ENCODE data around the gene USH1C.

USH1C gene

DNA sequence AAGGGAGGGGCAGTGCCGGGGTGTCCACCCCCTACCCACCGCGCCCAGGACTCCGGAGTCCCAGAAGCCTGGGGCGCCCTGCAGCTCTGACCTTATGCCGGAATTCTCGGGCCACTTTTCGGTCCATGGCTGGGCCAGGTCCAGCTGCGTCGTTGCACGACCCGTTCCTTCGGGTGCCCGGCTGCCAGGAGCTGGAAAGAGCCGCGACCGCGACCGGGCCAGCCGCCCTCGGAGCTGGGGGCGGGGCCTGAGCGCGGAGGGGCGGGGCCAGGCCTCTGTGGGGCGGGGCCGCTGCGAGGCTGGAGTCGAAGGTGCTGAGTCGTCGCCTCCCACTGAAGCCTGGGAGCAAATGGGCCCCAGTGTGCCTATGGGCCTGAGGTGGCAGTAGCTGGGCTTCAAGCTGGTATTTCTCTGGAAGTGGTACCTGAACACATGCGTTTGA lies at the start of gene USH1C:
Gene USH1C, minus strand, starts transcription at position 236 of the 442 bp plus-strand sequence. Its CDS starts 109 bp downstream, at position 127.
- DNase-seq (ENCODE audit: low read depth, low spot score): no peak

DNA sequence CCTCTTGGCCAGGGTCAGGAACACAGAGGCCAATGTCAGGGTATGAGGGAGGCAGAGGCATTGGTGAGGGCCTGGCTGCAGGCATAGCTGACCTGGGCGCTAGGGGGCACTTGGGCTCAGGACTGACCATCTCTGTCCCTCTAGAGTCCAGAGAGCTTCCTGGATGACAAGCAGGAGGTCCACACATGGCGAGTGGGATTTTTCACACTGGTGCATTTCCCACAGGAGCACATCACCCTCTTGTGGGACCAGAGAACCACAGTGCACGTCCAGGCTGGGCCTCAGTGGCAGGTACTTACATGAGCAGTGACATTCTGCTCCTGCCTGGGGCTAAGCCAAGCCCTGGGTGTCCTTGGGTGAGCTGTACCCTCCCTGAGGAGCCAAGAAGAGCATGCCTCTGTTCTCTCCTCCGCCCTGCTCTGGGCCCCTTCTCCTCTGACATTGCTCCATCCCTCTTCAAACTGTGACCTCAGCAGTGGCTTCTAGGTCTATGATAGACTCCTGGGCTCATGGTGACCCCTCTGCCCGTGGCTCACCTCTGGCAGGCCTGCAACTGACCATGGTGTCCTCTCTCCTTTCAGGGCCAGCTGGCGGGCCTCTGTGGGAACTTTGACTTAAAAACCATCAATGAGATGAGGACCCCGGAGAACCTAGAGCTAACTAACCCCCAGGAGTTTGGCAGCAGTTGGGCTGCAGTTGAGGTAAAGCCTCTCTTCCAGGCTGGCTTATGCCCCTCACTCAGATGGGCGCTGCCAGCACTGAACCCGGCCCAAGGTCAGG lies 49.4 kb upstream of the USH1C start:
- DNase-seq (ENCODE audit: low read depth, low spot score): no peak

DNA sequence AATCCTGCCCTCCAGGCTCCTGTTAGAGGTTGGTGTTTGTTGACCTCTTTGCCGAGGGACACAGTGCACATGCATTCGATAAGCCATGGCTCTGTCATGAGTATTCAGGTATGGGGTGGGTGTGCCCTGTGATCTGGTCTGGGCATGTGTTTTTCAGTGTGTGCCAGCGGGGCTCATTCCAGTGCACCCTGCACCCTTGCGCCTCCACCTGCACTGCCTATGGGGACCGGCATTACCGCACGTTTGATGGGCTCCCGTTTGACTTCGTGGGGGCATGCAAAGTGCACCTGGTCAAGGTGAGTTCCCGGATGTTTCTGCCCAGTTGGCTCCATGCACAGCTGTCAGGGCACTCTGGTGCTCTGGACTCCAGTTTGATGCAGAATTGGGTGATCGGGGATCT lies 47.1 kb upstream of the USH1C start:
- no peak for DNase-seq (ENCODE audit: low read depth, low spot score)

DNA sequence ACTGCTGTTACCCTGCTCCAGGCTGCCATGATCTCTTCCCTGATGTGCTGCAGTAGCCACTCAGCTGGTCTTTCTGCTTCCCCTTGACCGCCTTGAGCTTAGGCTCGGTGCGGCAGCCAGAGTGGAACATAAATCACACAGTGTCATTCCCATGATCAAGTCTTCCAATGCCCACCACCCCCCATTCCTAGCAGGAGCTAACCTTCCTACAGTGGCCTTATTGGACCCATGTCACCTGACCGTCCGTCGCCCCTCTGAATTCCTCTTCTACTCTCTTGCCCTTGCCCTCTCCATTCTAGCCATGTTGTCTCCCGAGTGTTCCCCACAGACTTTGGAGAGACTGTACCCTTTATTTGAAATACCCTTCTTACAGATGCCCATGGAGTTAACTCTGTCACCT lies 46.2 kb upstream of the USH1C start:
- DNase-seq (ENCODE audit: low read depth, low spot score): no peak

DNA sequence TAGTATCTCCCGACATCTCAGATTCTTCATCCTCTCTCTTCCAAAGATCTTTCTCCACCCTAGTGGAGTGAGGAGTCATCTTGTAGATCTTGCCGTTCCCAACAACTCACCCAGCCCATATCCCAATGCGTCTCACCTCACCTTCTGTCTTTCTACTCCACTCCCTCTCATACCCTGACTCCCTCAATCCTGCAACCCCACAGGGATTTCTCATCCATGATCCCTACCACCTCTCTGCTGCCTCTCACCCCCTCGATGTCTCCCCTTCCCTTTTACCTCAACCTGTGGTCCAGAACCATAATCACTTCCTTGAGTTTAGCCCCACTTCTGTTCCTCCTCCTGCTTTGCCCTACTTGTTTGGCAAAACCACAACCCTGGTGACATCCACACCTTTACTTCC lies 44.5 kb upstream of the USH1C start:
- DNase-seq (ENCODE audit: low read depth, low spot score): no peak

DNA sequence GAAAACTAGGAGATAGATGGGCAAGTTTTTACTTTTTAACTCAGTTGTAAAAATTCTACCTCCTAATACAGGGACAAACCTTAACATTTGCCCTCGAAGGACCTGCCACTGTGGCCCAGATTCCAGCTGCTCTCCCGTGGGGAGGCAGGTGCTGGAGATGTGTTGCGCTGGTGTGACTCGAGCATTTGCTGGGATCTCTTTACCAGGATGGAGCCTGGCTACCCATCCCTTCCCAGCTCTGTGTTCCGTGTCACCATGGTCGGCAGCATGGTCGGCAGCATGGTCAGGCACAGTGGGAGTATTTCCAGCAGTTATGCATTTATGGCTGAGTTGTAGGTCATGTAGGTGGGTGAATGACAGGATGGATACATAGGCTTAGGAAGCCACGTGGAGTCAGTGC lies 44.0 kb upstream of the USH1C start:
- DNase-seq (ENCODE audit: low read depth, low spot score): no peak

DNA sequence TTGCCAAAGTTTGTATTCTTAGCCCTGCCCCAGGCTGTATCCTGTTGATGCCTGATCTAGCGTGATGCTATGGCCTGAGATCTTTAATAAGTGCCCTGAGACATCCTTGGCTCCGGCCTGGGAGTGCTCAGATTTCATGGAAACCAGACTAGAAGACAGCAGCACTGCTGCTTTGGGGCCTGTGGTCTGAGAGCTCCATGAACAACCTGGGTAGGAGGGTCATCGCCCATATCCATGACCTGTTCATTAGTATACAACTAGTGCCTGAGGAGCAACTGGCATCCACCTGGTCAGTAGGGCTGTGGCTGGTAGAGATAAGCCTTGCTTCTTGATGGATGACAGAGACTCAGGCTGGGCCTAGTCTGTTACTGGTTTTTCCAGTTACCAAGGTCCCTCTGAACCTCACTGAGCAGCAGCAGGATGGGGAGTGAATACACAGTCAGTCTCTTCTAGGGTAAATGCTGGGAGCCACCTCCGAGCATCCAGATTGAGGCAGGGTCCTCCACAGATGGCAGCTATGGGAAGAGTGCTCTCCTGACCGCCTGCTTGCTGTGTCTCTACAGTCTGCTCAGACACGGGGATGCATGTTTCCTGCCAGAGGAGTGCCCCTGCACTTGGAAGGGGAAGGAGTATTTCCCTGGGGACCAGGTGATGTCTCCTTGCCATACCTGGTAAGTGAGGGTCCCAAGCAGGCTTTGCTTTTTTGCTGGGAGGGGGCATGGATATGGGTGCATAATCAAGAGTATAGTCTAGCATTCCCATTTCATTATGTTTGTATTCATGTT lies 41.9 kb upstream of the USH1C start:
- no peak for DNase-seq (ENCODE audit: low read depth, low spot score)

DNA sequence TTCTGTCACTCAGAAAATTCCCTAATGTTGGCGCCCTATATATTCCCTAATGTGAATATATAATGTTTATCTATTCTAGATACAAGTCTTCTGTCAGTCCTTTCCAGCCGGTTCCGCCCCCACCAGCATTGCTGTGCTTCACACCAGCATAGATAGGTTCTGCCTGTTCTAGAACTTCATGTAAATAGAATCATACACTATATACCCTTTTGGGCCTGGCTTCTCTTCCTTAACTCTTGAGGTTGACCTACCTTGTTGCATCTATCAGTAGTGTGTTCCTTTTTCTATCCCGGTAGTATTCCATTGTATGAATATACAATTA lies 37.5 kb upstream of the USH1C start:
- DNase-seq (ENCODE audit: low read depth, low spot score): no peak

DNA sequence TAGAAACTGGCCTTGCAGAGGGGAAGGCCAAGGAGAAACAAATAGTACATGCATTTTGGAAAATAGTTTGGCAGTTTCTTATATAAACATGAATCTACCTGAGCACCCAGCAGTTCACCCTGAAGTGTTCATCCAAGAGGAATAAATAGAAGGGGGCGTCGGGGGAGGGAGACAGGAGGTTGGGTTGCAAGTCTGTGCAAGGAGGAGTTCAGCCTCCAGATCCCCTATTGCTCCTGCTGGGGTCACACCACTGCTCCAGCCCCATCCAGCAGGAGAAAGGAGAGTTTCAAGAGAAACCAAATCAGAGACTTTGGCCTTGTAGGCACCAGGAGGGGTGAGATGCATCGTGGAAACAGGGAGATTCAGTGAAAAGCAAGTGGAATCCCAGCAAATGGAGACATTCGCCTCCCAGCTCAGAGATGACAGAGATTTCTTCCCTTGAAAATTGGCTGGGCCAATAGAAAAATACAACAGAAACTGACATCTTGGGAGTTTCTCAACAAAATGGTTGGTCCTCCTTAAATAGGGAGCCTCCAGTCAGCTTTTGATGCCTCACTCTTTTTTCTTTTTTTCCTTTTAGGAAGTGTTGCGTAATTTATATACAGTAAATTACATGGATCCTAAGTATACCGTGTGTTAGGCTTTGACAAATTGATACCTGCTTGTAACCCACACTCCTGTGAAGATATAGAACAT lies 37.0 kb upstream of the USH1C start:
- DNase-seq (ENCODE audit: low read depth, low spot score): no peak

DNA sequence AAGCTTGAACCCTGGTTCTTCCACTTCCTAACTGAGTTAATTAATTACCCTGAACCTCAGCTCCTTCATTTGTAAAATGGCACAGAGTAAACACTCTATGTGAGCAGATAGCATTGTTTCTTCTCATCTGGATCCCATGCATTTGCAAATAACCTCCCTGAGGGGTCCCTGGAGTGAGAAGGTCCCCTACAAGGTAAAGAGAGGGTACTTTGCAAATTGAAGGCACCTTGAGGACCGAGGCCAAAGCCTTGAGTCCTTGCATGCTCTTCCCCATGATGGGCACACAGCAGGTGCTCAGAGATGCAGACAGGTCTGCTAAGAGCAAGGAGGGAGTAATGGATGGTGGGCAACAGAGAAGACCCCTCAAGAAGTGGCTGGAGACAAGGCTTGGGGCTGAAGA lies 36.1 kb upstream of the USH1C start:
- DNase-seq (ENCODE audit: low read depth, low spot score): no peak

DNA sequence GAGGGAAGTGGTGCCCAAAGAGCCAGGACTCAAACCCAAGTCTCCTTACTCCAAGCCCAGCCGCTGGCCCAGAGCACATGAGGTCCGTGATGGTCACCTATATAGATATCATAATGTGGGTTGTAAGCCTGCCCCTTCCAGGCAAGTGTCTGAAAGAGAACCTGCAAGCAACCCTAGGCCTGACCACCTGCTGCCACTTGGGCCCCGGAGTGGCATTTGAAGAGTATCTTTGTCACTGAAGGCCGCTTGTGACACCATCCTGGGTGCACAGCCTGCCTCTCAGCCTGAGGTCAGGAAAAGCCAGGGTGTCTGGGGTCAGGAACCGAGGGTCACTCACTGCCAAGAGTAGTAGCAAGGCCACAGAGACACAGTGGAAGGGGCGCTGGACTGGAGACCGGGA lies 35.2 kb upstream of the USH1C start:
- DNase-seq (ENCODE audit: low read depth, low spot score): no peak

DNA sequence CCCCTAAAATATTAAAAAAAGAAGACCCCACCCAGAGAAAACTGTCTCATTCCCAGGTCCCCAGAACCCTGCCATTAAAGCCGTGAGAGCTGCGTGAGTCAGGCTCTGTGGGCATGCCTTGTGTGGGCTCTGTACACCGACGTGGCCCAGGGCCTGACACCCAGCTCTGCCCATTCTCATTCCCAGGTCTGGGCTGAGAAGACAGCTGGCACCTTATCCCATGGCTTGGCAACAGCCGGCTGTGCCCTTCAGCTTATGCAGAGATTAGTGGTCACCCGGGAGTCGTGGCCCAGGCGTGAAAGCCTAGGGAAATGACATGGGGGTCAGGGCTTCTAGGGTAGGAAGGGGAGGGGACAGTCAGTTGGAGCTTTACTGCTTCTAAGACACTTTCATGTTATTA lies 34.7 kb upstream of the USH1C start:
- DNase-seq (ENCODE audit: low read depth, low spot score): no peak

DNA sequence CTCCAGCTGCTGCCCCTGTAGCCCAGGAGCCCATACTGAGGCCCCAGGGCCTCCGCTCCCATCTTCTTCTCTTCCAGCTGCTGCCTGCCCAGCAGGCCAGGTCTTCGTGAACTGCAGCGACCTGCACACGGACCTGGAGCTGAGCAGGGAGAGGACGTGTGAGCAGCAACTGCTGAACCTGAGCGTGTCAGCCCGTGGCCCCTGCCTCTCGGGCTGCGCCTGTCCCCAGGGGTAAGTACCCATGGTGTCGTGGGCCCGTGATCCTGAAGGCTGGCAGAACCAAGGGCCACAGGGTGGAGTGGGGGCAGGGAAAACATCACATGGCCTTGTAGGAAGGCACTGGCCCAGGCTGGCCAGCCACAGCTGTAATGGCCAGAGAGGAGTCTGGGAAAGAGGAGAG lies 34.1 kb upstream of the USH1C start:
- no peak for DNase-seq (ENCODE audit: low read depth, low spot score)

DNA sequence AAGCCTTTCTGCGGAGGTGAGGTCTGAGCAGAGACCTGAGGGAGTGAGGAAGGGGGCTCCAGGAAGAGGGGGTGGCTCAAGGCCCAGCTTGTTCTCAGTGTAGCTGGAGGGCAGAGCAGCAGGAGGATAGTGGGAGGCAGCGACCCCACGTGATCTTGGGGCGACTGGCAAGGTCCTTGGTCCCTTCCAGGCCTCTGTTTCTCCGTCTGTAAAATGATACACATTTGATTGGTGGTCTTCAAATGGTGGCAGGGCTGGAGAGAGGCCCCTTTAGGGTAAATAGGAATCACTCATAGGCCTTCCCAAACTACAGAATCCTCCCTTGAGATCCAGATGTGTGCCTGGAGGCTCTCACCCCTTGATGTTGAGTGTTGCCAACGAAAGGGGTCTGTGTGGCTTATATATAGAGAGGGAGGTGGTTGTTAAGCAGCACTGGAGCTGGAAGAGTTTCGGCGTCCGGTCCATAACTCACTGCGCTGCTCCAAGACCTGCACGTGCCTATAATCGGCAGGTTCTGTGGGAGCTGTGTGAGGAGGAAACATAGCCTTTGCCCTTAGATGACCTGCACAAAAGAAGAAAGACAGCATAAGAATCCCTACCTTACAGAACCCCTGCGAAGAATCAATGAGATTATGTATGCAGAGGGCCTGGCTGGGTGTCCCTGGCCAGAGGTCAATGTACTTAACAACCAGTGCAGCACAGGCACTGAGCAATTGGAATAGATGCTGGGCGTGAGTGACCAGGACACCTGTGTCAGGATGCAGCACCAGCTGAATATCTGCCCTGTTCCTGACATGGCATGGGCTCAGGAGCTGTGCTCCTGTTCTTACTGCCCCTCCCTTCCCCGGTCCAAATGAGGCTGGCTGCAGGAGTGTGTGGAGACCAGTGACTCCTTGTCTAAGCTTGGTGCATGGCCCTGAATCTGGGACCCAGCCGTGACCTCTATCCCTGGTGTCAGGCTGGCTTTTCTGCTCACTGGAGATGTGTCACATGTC lies 31.5 kb upstream of the USH1C start:
- no peak for DNase-seq (ENCODE audit: low read depth, low spot score)

DNA sequence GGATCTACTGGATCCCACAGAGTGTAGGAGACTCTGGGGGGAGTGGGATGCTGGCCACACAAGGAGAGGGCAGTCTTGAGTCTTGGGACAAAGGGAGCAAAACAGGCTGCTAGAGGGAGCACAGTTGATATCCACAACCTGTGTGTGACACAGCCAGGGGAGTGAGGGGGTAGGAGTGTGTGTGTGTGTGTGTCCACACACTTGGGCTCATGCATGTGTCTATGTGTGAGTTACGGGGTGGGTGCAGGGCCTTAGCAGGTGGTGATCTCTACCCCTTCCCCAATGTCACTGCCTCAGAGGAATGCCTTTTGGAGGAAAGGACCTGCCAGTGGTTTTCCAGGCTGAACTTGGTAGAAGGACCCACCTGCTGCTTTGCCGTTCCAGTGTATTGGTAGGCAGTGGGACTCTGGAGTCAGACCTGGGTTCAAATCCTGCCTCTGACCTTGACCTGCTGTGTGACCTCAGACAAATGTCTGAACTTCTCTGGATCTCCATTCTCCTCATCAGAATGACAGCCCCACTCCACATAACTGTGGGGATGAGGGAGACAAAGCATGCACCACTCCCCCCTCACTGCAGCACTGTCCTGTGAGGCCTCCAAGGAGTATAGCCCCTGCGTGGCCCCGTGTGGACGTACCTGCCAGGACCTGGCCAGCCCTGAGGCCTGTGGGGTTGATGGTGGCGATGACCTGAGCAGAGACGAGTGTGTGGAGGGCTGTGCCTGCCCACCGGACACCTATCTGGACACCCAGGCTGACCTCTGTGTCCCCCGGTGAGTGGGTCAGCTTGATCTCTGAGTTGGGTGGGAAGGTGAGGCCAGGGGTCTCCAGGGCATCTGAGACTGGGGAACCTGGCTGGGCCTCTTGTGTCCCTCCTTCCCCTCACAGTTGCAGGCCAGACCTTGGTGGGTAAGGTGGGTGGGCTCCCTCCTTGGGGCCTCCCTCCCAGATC lies 30.2 kb upstream of the USH1C start:
- DNase-seq (ENCODE audit: low read depth, low spot score): no peak

DNA sequence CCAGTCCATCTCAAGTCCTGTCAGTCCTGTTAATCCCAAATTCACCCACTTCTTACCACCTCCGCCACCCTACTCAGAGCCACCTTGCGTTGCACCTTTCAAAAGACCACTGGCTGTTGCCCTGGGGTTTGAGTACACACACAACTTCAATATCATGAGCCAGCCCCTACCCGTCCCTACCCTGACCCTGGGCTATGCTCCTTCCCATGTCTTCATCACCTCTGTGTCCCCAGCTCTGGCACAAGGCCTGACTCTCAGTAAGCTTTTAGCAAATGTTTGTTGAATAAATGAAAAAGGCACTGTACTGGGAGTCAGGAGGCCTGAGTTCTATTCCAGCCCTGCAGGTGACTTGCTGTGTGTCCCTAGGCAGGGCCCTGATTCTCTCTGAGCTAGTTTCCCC lies 29.3 kb upstream of the USH1C start:
- no peak for DNase-seq (ENCODE audit: low read depth, low spot score)

DNA sequence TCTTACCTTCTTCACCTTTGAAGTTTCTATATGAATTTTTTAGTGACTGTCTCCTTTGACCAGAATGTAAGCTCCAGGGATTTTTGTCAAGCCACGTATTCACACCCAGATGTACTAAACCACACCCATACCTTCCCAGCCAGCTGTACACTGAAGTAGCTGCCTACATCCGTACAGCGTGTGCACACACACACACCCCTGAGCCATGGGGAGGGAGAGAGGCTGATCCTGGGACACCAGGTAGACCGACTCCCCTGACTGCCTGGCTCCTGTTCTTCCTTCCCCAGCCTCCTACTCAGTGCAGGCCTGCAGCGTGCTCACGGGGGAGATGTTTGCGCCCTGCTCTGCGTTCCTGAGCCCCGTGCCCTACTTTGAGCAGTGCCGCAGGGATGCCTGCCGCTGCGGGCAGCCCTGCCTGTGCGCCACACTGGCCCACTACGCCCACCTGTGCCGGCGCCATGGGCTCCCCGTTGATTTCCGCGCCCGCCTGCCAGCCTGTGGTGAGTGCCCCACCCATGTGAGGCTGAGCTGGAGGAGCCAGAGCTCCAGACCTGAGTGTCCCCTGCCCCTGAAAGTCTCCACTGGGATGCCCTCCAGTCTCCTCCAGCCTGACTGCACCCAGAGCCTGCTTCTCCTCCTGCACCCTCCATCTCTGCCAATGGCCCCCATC lies 28.7 kb upstream of the USH1C start:
- no peak for DNase-seq (ENCODE audit: low read depth, low spot score)

DNA sequence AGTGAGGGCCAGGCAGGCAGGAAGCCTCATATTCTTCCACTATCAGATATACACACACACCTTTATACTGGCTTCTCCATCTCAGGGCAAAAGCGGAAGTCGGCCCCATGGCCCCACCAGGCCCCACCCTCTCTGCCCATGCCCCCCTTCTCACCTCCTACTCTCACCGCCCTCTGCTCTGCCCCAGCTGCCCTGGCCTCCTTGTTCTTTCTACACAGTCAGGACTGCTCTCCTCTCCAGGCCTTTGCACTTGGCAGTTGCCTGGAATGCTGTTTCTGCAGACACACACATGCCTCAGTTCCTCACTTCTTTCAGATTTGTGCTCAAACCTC lies 28.1 kb upstream of the USH1C start:
- no peak for DNase-seq (ENCODE audit: low read depth, low spot score)

DNA sequence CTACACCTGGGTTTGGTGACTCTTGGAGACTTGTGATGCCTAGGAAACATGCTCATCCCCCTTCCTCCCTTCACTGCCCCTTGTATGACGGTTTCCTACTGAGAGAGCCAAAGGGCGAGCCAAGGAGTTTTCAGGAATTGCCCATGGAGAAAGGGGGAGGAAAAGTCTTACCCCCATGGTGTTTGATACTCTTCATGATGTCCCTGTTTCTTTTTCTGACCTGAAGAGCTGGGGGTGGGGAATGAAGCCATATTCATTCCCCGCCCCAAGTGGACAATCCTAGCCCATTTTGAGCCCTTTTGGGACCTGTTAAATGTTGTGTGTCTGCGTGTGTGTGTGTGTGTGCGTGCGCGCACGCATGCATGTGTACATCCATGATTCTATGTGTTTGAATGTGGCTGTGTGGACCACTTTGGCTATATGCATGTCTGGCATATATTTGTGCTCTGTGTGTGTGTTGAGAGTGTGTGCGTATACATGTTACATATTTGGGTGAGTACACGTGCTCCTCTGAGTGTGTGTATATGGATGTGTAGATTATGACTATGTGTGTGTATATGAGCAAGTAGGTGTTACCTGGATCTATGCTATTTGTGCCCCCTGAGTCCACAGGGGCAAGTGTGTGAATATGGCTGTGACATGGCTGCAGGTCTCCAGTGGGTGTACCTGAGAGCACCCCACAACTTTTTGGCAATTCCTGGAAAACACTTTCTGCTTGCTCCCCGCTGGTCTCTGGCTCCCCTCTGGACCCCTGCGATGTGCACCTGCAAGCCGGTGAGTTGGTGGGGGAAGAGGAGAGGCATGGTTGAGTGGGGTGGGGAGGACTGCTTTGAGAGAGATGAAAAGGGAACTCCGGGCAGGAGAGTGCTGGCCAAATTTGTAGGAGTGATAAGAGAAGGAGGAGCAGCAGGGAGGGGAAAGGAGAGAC lies 27.5 kb upstream of the USH1C start:
- no peak for DNase-seq (ENCODE audit: low read depth, low spot score)

Measured in astrocyte of the hippocampus (primary cell).